ENCODE measurements around the gene ZNF343. TPM values are rescaled to one million over a fixed set of nuclear protein-coding genes. Genes with fewer than 3 reads are reported as not detected.

ZNF343 gene
- total RNA-seq, 1 donor from 2014 or later: 0.64 TPM

DNA sequence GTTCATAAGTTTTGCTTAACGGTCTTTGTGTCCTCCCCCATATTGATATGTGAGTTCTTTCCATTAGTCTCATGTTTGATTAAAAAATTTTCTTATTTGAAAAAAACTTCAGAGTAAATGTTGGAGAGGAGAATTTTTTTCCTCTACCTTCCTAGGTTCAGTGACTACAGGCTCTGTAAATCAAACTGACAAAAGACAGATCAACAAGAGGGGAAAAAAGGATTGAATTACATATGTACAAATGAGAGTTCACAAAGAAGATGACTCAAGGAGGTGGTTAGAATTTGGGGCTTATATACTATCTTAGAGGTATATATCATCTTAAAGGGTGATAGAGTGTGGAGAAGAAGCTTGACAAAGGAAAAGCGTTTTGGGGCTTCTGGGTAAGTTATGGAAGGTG lies 33.2 kb upstream of the ZNF343 start:
- no peaks in the 10 kb centered on the region for H3K27me3 ChIP-seq
- H3K9me3 ChIP-seq: no peaks in the 10 kb centered on the region
- no peak overlapping the region for H3K27ac ChIP-seq
- intact Hi-C loops (cut with DNase I): no loop called here
- no peaks in the 10 kb centered on the region for H3K36me3 ChIP-seq
- no peaks in the 10 kb centered on the region for H3K4me1 ChIP-seq
- DNase-seq (ENCODE audit: low spot score in 2 of 2): no peak
- H3K4me3 ChIP-seq: no peak overlapping the region
- TF ChIP-seq, protein P1, sequence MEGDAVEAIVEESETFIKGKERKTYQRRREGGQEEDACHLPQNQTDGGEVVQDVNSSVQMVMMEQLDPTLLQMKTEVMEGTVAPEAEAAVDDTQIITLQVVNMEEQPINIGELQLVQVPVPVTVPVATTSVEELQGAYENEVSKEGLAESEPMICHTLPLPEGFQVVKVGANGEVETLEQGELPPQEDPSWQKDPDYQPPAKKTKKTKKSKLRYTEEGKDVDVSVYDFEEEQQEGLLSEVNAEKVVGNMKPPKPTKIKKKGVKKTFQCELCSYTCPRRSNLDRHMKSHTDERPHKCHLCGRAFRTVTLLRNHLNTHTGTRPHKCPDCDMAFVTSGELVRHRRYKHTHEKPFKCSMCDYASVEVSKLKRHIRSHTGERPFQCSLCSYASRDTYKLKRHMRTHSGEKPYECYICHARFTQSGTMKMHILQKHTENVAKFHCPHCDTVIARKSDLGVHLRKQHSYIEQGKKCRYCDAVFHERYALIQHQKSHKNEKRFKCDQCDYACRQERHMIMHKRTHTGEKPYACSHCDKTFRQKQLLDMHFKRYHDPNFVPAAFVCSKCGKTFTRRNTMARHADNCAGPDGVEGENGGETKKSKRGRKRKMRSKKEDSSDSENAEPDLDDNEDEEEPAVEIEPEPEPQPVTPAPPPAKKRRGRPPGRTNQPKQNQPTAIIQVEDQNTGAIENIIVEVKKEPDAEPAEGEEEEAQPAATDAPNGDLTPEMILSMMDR (IDR thresholded peaks at IDR 0.05): no peak

DNA sequence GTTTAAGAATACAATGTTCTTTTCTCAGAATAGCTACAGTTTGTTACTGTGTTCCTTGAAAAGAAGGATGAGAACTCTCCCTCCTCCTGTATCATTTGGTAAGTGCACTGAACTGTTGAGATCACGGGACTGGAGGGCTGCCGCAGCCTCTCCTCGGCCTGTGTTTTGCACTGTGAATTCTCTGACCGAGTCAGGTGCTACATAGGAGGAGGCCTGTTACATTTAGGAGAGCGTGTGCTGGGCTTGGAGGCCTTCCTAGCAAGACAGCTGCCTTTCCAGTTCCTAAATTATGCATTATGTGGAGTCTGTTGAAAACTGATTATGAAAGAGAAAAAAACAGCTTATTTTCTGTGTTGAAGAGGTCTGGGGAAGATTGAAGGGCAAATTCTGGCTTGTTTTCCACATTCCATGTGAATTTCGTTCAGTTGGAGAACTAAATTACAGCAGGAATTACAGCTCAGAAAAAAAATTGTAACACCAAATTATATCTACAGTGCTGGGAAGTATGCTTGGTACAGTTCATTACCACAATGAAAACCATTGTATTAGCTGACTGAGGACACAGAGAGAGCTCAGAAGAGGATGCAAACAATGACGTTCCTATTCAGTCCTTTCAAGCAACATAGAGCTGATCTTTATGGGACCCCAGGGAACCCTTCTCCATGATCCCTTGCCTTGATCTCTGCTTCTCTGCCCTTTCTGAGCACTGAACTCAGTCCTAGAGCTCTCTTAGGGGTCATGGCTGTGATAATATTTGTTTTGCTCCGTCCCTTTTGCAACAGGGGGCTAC lies 30.4 kb upstream of the ZNF343 start:
- TF ChIP-seq, protein P1 (IDR thresholded peaks at IDR 0.05): no peak
- no peaks in the 10 kb centered on the region for H3K27me3 ChIP-seq
- H3K4me3 ChIP-seq: no peak overlapping the region
- intact Hi-C loops (cut with DNase I): no loop called here
- DNase-seq (ENCODE audit: low spot score in 2 of 2): no peak
- H3K36me3 ChIP-seq: no peaks in the 10 kb centered on the region
- H3K4me1 ChIP-seq: no peaks in the 10 kb centered on the region
- H3K9me3 ChIP-seq: no peaks in the 10 kb centered on the region
- no peak overlapping the region for H3K27ac ChIP-seq

DNA sequence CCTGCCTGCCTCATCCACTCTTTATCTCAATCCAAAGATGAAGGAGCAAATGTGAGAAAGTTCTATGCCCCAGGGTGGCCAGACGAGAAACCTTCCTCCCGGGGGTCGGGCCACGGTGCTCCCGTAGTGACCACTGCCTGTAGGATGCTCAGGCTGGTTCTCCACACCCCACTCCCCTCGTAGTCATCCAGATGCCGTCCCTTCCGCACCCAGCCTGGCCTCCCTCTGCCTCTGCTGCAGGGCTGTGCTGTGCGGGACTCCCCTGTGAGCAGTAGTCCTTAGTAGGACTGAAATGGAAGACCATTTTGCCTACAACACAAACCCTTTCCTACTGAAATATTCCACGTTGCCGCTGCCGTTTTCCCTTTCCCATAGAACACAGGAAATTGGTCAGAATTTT lies 29.6 kb upstream of the ZNF343 start:
- TF ChIP-seq, protein P1 (IDR thresholded peaks at IDR 0.05): no peak
- DNase-seq (ENCODE audit: low spot score in 2 of 2): no peak
- no peaks in the 10 kb centered on the region for H3K4me1 ChIP-seq
- no peak overlapping the region for H3K4me3 ChIP-seq
- H3K27ac ChIP-seq: no peak overlapping the region
- no peaks in the 10 kb centered on the region for H3K27me3 ChIP-seq
- H3K36me3 ChIP-seq: no peaks in the 10 kb centered on the region
- no peaks in the 10 kb centered on the region for H3K9me3 ChIP-seq
- intact Hi-C loops (cut with DNase I): no loop called here

DNA sequence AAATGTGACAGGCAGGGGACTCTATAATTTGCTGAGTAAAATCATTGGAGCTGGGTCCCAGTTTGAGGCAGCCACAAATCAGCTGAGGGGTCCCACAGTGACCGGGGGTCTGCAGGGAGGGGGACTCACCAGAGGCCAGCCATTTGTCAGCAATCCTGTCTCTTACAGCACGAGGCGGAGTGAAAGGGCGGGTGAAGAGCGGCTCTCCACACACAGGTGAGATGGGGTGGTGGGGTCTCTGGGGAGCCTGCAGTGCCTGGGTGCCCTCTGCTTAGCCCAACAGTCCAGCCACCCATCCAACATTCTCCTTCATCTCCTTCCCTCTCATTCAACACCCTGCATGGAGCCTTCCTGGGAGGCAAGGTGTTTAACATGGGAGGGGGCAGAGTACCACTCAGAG lies 28.4 kb upstream of the ZNF343 start:
- intact Hi-C loops (cut with DNase I): no loop called here
- TF ChIP-seq, protein P1 (IDR thresholded peaks at IDR 0.05): no peak
- H3K9me3 ChIP-seq: no peaks in the 10 kb centered on the region
- no peaks in the 10 kb centered on the region for H3K4me1 ChIP-seq
- H3K4me3 ChIP-seq: no peak overlapping the region
- H3K27me3 ChIP-seq: no peaks in the 10 kb centered on the region
- no peaks in the 10 kb centered on the region for H3K36me3 ChIP-seq
- H3K27ac ChIP-seq: no peak overlapping the region
- no peak for DNase-seq (ENCODE audit: low spot score in 2 of 2)

DNA sequence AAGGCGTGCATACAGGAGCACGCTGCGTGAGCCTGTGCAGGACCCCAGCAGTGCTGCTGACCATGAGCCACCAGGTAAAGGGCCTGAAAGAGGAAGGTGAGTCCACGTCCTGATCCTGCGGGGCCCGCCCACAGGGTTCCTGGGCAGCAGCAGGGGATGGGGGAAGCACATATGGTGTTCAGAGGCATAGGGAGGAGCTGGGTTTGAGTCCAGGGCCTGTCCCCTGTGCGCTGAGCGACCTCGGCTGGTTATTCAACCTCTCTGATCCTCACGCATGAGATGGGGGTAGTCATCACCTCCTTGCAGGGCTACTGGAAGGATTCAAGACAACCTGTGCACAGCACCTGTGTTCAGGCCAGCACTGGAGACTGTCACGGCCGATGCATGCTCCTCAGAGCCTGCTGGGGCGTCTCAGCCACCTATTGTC lies 27.9 kb upstream of the ZNF343 start, which contains the start of gene TMC2:
Gene TMC2 (plus strand): TSS at position 14 of the 427 bp plus-strand sequence. CDS start 49 bp downstream, at position 63.
- Histone ChIP-seq H3K4me1 (no peaks in the 10 kb centered on the region), H3K36me3 (no peaks in the 10 kb centered on the region), H3K9me3 (no peaks in the 10 kb centered on the region), H3K4me3 (no peak within 1 kb of the TSS), H3K27ac (no peak within 1 kb of the TSS), H3K27me3 (no peaks in the 10 kb centered on the region)
- no peak for DNase-seq (ENCODE audit: low spot score in 2 of 2)
- TF ChIP-seq, protein P1 (IDR thresholded peaks at IDR 0.05): no peak
- intact Hi-C loops (cut with DNase I): no loop called here
